ENCODE measurements around the gene KIFC1. TPM values are rescaled to one million over a fixed set of nuclear protein-coding genes. Genes with fewer than 3 reads are reported as not detected.
"Not testable (repeated sequence)": the region's sequence is repeated elsewhere in the genome, so short reads cannot be mapped to it uniquely, and the experiment has no call there.

The KIFC1 gene
- total RNA-seq, 1 experiment from 2014 or later = 148 TPM

- no peak for DNase-seq (ENCODE audit: low read depth)
Measured at GRCh38 chr6:33373960-33374910, 17.4 kb upstream of the KIFC1 start.

- DNase-seq (ENCODE audit: low read depth) = peak; percentile 79
Measured at GRCh38 chr6:33375143-33375671, 16.4 kb upstream of the KIFC1 start.

GRCh38 chr6:33377171-33377570 is 14.5 kb upstream of the KIFC1 start:
- DNase-seq (ENCODE audit: low read depth) = no peak

- not testable (repeated sequence) for DNase-seq (ENCODE audit: low read depth)
Measured at GRCh38 chr6:33379184-33379583, 12.4 kb upstream of the KIFC1 start.

GRCh38 chr6:33380272-33380981 is 11.2 kb upstream of the KIFC1 start:
- no peak for DNase-seq (ENCODE audit: low read depth)

- no peak for DNase-seq (ENCODE audit: low read depth)
Measured at GRCh38 chr6:33383427-33384185, 8.0 kb upstream of the KIFC1 start.

- DNase-seq (ENCODE audit: low read depth) = peak; percentile 54
Measured at GRCh38 chr6:33384581-33385020, 7.0 kb upstream of the KIFC1 start.

GRCh38 chr6:33390173-33390572 is 1.4 kb upstream of the KIFC1 start:
- no peak for DNase-seq (ENCODE audit: low read depth)

GRCh38 chr6:33390767-33391277 is 801 bp upstream of the KIFC1 start:
- DNase-seq (ENCODE audit: low read depth) = no peak

- peak; percentile 69 for DNase-seq (ENCODE audit: low read depth)
Measured at GRCh38 chr6:33391922-33392594, 435 bp downstream of the KIFC1 start.

- no peak for DNase-seq (ENCODE audit: low read depth)
Measured at GRCh38 chr6:33392595-33392948, 949 bp downstream of the KIFC1 start.

- DNase-seq (ENCODE audit: low read depth) = no peak
Measured at GRCh38 chr6:33392979-33393378, 1.4 kb downstream of the KIFC1 start.

- no peak for DNase-seq (ENCODE audit: low read depth)
Measured at GRCh38 chr6:33397541-33397940, 5.9 kb downstream of the KIFC1 start.

- not testable (repeated sequence) for DNase-seq (ENCODE audit: low read depth)
Measured at GRCh38 chr6:33398601-33399000, 7.0 kb downstream of the KIFC1 start.

GRCh38 chr6:33399881-33400280 is 8.3 kb downstream of the KIFC1 start:
- not testable (repeated sequence) for DNase-seq (ENCODE audit: low read depth)

GRCh38 chr6:33404884-33405283 is 13.3 kb downstream of the KIFC1 start:
- no peak for DNase-seq (ENCODE audit: low read depth)

- DNase-seq (ENCODE audit: low read depth) = no peak
Measured at GRCh38 chr6:33405386-33405940, 13.8 kb downstream of the KIFC1 start.

GRCh38 chr6:33406126-33406525 is 14.5 kb downstream of the KIFC1 start:
- DNase-seq (ENCODE audit: low read depth) = no peak

GRCh38 chr6:33407132-33407718 is 15.6 kb downstream of the KIFC1 start:
- DNase-seq (ENCODE audit: low read depth) = no peak

- DNase-seq (ENCODE audit: low read depth) = peak; percentile 100
Measured at GRCh38 chr6:33410050-33410710, 18.6 kb downstream of the KIFC1 start.

Measured in Daoy (cell line).